GM12873 (cell line): ENCODE measurements around the gene FIZ1.
A peak's percentile ranks its signal among the peaks of the same experiment; 100 is the strongest.

Source experiments
- CTCF ChIP-seq: IDR thresholded peaks from 2 replicates; pipeline ENCODE4 v1.5.1; 2012; ENCODE audit warnings: low read depth, mild to moderate bottlenecking, moderate library complexity, low read length, control low read depth; ENCODE audit not compliant: insufficient read depth; ENCODE audit errors: missing control alignments

Gene FIZ1

GRCh38 chr19:55640043-55640576 is 40.8 kb upstream of the FIZ1 start:
- peak; percentile 64 for TF ChIP-seq CTCF

- TF ChIP-seq CTCF, result peak; percentile 69
These were observed 39.6 kb upstream of the FIZ1 start for GRCh38 chr19:55638864-55639359.

- no peak for TF ChIP-seq CTCF
These were observed 38.2 kb upstream of the FIZ1 start for GRCh38 chr19:55637534-55637933.

GRCh38 chr19:55636723-55637122 is 37.4 kb upstream of the FIZ1 start:
- no peak for TF ChIP-seq CTCF

GRCh38 chr19:55635856-55636440 is 36.6 kb upstream of the FIZ1 start:
- TF ChIP-seq CTCF, result no peak

GRCh38 chr19:55635334-55635717 is 36.0 kb upstream of the FIZ1 start:
- TF ChIP-seq CTCF, result no peak

GRCh38 chr19:55633861-55634260 is 34.5 kb upstream of the FIZ1 start:
- no peak for TF ChIP-seq CTCF
